ENCODE measurements around the gene NOTUM. TPM values are rescaled to one million over a fixed set of nuclear protein-coding genes. Genes with fewer than 3 reads are reported as not detected.

NOTUM gene
- total RNA-seq, 4 donors from 2014 or later = 1.1 to 11.5 (median 1.5) TPM

GRCh38 chr17:81913394-81914102 is 47.4 kb downstream of the NOTUM start:
- H3K9me3 ChIP-seq = no peaks in the 10 kb centered on the region
- TF ChIP-seq, protein P1, sequence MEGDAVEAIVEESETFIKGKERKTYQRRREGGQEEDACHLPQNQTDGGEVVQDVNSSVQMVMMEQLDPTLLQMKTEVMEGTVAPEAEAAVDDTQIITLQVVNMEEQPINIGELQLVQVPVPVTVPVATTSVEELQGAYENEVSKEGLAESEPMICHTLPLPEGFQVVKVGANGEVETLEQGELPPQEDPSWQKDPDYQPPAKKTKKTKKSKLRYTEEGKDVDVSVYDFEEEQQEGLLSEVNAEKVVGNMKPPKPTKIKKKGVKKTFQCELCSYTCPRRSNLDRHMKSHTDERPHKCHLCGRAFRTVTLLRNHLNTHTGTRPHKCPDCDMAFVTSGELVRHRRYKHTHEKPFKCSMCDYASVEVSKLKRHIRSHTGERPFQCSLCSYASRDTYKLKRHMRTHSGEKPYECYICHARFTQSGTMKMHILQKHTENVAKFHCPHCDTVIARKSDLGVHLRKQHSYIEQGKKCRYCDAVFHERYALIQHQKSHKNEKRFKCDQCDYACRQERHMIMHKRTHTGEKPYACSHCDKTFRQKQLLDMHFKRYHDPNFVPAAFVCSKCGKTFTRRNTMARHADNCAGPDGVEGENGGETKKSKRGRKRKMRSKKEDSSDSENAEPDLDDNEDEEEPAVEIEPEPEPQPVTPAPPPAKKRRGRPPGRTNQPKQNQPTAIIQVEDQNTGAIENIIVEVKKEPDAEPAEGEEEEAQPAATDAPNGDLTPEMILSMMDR (IDR thresholded peaks at IDR 0.05) = no peak
- TF ChIP-seq POLR2AphosphoS5 (IDR thresholded peaks at IDR 0.05) (no peak), EP300 (IDR thresholded peaks at IDR 0.05) (no peak), POLR2A (IDR thresholded peaks at IDR 0.05) (no peak)
- peaks cover 54% of the 10 kb centered on the region for H3K4me1 ChIP-seq
- no peak overlapping the region for H3K27ac ChIP-seq
- DNase-seq (ENCODE audit: low spot score in 2 of 2) = no peak
- no peak overlapping the region for H3K4me3 ChIP-seq
- peaks cover 39% of the 10 kb centered on the region for H3K36me3 ChIP-seq
- WGBS = 95% methylated on average over 14 of the region's 31 CpGs
- H3K27me3 ChIP-seq = no peaks in the 10 kb centered on the region

- Histone ChIP-seq H3K4me3 (no peak overlapping the region), H3K27ac (no peak overlapping the region), H3K27me3 (no peaks in the 10 kb centered on the region), H3K4me1 (peaks cover 49% of the 10 kb centered on the region), H3K9me3 (no peaks in the 10 kb centered on the region), H3K36me3 (peaks cover 39% of the 10 kb centered on the region)
- TF ChIP-seq POLR2AphosphoS5 (IDR thresholded peaks at IDR 0.05) (no peak), EP300 (IDR thresholded peaks at IDR 0.05) (no peak), POLR2A (IDR thresholded peaks at IDR 0.05) (no peak)
- TF ChIP-seq, protein P1 (IDR thresholded peaks at IDR 0.05) = no peak
- DNase-seq (ENCODE audit: low spot score in 2 of 2) = no peak
- WGBS = 78% methylated on average over 18 of the region's 32 CpGs
These were observed 48.3 kb downstream of the NOTUM start for GRCh38 chr17:81912441-81913309.

DNA sequence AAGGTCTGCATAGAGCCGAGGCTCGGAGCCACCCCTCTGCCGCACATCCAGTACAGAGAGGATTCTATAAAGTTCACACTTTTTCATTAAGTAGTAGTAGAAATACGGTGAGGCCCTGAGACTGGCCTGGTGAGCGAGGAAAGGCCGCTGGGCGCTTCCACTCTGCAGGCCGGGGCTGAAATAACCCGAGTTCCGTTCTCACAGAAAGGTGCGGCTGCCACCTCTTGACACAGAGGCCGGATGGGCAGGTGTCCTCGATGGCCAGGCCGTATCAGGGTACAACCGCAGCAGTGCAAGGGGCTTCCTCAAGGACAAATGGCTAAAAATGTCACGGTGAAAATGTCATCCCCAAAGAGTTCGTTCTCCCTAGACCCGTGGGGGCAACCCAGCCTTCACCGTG is 49.0 kb downstream of the NOTUM start:
- H3K4me3 ChIP-seq = peak overlapping the region; percentile 88
- 76% methylated on average over 19 of the region's 19 CpGs for WGBS
- TF ChIP-seq POLR2AphosphoS5 (IDR thresholded peaks at IDR 0.05) (no peak), EP300 (IDR thresholded peaks at IDR 0.05) (no peak)
- H3K27ac ChIP-seq = no peak overlapping the region
- H3K36me3 ChIP-seq = peaks cover 43% of the 10 kb centered on the region
- peaks cover 42% of the 10 kb centered on the region for H3K4me1 ChIP-seq
- H3K9me3 ChIP-seq = no peaks in the 10 kb centered on the region
- H3K27me3 ChIP-seq = no peaks in the 10 kb centered on the region
- DNase-seq (ENCODE audit: low spot score in 2 of 2) = no peak

- Histone ChIP-seq H3K36me3 (peaks cover 49% of the 10 kb centered on the region), H3K27me3 (no peaks in the 10 kb centered on the region), H3K4me3 (peak within 1 kb of the TSS; percentile 88), H3K9me3 (no peaks in the 10 kb centered on the region), H3K27ac (no peak within 1 kb of the TSS), H3K4me1 (peaks cover 36% of the 10 kb centered on the region)
- 22% methylated on average over 16 of the region's 84 CpGs for WGBS
- peak; percentile 94 to 95 for DNase-seq (ENCODE audit: low spot score in 2 of 2)
- TF ChIP-seq, protein P1 (IDR thresholded peaks at IDR 0.05) = peak in 1 of 2 donors; percentile 6
- TF ChIP-seq POLR2AphosphoS5 (IDR thresholded peaks at IDR 0.05) = no peak
These were observed 49.6 kb downstream of the NOTUM start, which contains the start of gene PCYT2 for GRCh38 chr17:81911277-81911961. Gene PCYT2, minus strand, starts transcription at chr17:81911399. Its CDS starts 44 bp downstream, at chr17:81911355.

DNA sequence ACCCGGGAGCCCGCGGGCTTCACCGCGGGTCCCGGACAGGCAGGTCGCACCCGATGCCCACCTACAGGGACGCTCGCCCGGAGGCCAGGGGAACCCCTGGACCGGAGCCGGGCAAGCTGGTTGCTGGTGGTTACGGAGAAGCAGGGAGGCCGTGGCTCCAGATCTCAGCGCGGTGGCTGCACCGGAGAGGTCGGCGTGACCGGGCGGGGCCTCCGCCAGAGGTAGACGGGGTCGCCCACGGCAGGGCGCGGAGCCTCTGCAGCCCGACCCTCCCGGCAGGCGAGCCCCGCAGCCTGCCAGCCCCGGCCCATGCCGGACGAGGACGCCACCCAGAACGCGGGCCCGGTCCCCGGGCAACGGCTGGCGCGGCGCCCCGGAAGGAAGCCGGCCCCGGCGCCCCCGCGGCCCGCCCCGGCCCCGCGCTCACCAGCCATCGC is 50.1 kb downstream of the NOTUM start:
- Histone ChIP-seq H3K27ac (no peak overlapping the region), H3K36me3 (peaks cover 54% of the 10 kb centered on the region), H3K27me3 (no peaks in the 10 kb centered on the region), H3K4me1 (peaks cover 32% of the 10 kb centered on the region), H3K9me3 (no peaks in the 10 kb centered on the region), H3K4me3 (peak overlapping the region; percentile 88)
- TF ChIP-seq, protein P1 (IDR thresholded peaks at IDR 0.05) = no peak
- no peak for TF ChIP-seq POLR2AphosphoS5 (IDR thresholded peaks at IDR 0.05)
- no peak for TF ChIP-seq POLR2A (IDR thresholded peaks at IDR 0.05)
- no peak for TF ChIP-seq EP300 (IDR thresholded peaks at IDR 0.05)
- DNase-seq (ENCODE audit: low spot score in 2 of 2) = no peak
- under 1% methylated on average over 13 of the region's 55 CpGs for WGBS
